Measurements from ENCODE around the gene TLX2.

Gene TLX2

DNA sequence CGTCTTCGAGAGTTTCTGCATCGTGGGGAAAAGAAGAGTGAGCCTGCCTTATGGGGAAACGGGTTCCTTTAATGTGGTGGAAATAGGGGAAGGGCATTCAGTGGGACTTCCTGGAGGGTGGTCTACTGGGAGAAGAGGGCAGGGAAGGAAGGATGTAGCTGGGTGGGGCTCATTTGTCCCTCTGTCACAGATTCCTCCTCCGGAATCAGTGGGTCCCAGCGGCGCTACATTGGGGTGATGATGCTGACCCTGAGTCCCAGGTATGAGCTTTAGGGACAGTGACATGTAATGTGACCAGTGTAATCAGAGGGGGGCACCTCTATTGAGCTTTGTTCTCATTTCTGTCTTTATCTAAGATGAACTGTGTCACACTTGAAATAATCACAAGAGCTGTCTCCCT, 17.4 kb downstream of the TLX2 start:
- Histone ChIP-seq H3K9ac (peak overlapping the region; percentile 88 to 99 (median 97)), H3K9me3 (replicated peaks in 1 of 11) (0 out of 22 replicates have a peak, but pooled peaks cover 0 to 6% (median 0%) of the 10 kb centered on the region in 11 experiments), H3K36me3 (peaks cover 34 to 44% (median 39%) of the 10 kb centered on the region in 11 experiments), H3K4me1 (peaks cover 26 to 45% (median 42%) of the 10 kb centered on the region in 10 experiments), H3K27ac (peak overlapping the region in 10 of 11 experiments; percentile 29 to 99 (median 97); a peak in 18 of 22 replicates), H3K4me2 (peak overlapping the region; percentile 90 to 99 (median 97)), H3K27me3 (no peaks in the 10 kb centered on the region), H3K4me3 (peak overlapping the region; percentile 81 to 94 (median 86)), H4K20me1 (peaks cover 0 to 27% (median 16%) of the 10 kb centered on the region in 11 experiments; a peak in 10 of 22 replicates)
- no peak for TF ChIP-seq Cebpa-rat (IDR thresholded peaks at IDR 0.05)

DNA sequence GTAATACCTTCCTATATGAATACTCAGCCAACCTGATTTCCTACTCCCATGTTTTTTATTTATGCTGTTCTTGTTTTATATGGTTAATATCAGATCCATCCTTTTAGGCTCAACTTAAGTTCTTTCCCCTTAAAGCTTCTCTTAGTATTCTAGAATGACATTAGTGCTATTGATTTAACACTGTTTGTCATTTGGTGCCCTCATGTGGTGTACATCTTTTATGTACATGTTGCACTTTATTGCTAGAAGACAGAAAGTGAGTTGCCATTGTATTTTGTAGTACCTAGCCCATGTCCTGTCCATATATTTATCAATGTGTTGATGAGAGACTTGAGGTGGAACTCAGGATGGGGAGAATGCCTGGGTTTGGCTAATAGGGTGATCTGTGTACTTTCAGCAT, 18.0 kb downstream of the TLX2 start:
- TF ChIP-seq Cebpa-rat (IDR thresholded peaks at IDR 0.05) = no peak
- H4K20me1 ChIP-seq = peaks cover 0 to 21% (median 16%) of the 10 kb centered on the region in 11 experiments; a peak in 9 of 22 replicates
- H3K9me3 ChIP-seq (replicated peaks in 1 of 11) = 0 out of 22 replicates have a peak, but pooled peaks cover 0 to under 1% (median 0%) of the 10 kb centered on the region in 11 experiments
- peaks cover 26 to 39% (median 37%) of the 10 kb centered on the region in 10 experiments for H3K4me1 ChIP-seq
- no peaks in the 10 kb centered on the region for H3K27me3 ChIP-seq
- H3K4me3 ChIP-seq = peak overlapping the region in 8 of 10 experiments; percentile 81 to 94 (median 88); a peak in 17 of 20 replicates
- H3K36me3 ChIP-seq = peaks cover 28 to 39% (median 34%) of the 10 kb centered on the region in 11 experiments
- H3K4me2 ChIP-seq = peak overlapping the region; percentile 90 to 99 (median 97)
- H3K9ac ChIP-seq = peak overlapping the region in 10 of 11 experiments; percentile 88 to 99 (median 96); a peak in 15 of 22 replicates
- peak overlapping the region in 6 of 11 experiments; percentile 29 to 99 (median 96); a peak in 11 of 22 replicates for H3K27ac ChIP-seq

GRCh38 chr2:74533464-74533863, 19.2 kb downstream of the TLX2 start:
- Histone ChIP-seq H3K27me3 (no peaks in the 10 kb centered on the region), H3K27ac (no peak overlapping the region), H3K9me3 (replicated peaks in 1 of 11) (no peaks in the 10 kb centered on the region), H3K4me1 (peaks cover 17 to 27% (median 24%) of the 10 kb centered on the region in 10 experiments), H4K20me1 (peaks cover 0 to 13% (median 4%) of the 10 kb centered on the region in 11 experiments; a peak in 8 of 22 replicates), H3K36me3 (peaks cover 16 to 26% (median 22%) of the 10 kb centered on the region in 11 experiments), H3K4me3 (no peak overlapping the region), H3K4me2 (no peak overlapping the region), H3K9ac (no peak overlapping the region)
- no peak for TF ChIP-seq Cebpa-rat (IDR thresholded peaks at IDR 0.05)

DNA sequence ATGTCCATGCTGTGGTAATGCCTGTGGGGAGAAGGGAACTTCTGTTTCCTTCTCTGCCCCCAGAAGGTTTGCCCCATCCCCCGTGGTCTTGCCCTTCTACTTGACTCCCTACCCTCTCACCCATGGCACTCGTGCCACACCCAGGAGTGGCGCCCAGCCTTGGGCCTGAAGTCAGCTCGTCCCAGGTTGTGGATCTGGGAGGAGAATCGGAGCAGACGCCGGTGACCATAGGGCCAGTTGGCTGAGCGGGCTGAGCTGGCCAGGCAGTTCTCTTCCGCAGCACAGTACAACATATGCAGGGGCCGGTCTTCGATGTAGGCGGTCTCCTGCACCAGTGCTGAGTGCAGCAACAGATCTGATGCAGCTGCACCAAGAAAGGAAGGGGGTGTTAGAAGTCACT, 20.2 kb downstream of the TLX2 start:
- Histone ChIP-seq H3K9ac (no peak overlapping the region), H4K20me1 (peaks cover 0 to 5% (median 0%) of the 10 kb centered on the region in 11 experiments; a peak in 3 of 22 replicates), H3K4me2 (no peak overlapping the region), H3K4me1 (peaks cover 22 to 32% (median 29%) of the 10 kb centered on the region in 10 experiments), H3K27me3 (no peaks in the 10 kb centered on the region), H3K27ac (no peak overlapping the region), H3K4me3 (no peak overlapping the region), H3K36me3 (peaks cover 15 to 25% (median 21%) of the 10 kb centered on the region in 11 experiments), H3K9me3 (replicated peaks in 1 of 11) (no peaks in the 10 kb centered on the region)
- no peak for TF ChIP-seq Cebpa-rat (IDR thresholded peaks at IDR 0.05)

DNA sequence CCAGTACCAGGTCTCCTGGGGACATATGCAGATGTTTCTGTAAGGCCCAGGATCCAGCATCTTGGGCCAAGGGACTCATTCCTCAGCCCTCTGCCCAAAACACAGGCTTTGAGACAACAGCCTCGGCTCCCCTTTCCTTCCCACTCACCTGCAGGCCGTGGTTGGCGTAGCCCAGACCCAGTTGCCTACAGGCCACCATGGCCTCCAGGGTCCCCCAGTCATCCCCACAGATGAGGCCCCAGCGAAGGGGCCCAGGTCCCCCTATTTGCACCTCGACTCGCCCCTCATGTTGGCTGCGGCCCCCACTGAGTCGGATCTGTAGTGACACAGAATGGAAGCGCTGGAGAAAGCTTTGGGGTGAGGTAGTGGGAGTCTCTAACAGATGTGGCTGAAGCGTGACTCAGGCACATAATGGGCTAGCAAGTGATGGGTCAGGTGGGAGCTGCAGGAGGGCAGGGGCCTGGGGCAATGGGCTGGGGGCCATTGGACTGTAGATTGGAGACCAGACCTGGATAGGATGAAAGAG, 21.3 kb downstream of the TLX2 start:
- Histone ChIP-seq H3K9ac (no peak overlapping the region), H3K27me3 (no peaks in the 10 kb centered on the region), H3K4me2 (no peak overlapping the region), H3K4me1 (peaks cover 26 to 35% (median 31%) of the 10 kb centered on the region in 10 experiments), H4K20me1 (peaks cover 0 to 5% (median 0%) of the 10 kb centered on the region in 11 experiments; a peak in 3 of 22 replicates), H3K36me3 (peaks cover 15 to 25% (median 21%) of the 10 kb centered on the region in 11 experiments), H3K27ac (no peak overlapping the region), H3K4me3 (no peak overlapping the region), H3K9me3 (replicated peaks in 1 of 11) (no peaks in the 10 kb centered on the region)
- TF ChIP-seq Cebpa-rat (IDR thresholded peaks at IDR 0.05) = no peak

DNA sequence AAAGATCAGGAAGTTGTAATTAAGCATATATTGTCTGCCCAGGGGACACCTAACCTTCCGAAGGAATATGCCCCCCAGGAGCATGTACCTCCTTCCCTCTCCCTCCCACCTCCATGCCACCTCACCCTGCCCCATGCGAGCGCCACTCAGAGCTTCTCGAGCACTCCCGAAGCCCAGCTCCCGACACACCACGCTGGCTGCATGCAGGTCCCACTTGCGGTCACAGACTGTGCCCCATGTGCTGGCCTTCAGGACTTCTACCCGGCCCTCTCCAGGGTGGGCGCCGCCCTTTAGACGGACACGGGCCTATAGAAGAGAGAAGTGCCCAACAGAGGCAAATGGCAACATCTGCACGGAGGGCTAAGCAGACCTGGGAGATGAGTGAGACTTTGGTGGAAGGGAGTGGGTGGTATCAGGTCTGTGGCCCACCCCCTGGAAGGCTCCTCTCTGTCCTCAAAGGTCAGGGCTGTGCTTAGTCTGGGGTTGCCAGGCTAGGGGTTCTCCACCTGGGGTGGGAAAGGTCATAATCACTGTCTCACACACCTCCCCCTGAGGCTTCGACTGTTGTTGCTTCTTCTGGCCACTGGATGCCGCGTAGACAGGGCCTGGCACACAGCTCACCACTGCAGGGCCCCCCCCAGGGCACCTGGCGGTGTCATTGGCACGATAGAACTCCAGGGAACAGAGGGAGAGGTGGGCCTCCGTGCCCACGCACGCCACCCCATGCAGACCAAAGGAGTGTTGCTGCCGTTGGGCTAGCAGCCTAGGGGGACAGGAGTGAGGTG, 22.1 kb downstream of the TLX2 start:
- H3K27ac ChIP-seq = no peak overlapping the region
- H3K9me3 ChIP-seq (replicated peaks in 1 of 11) = no peaks in the 10 kb centered on the region
- no peaks in the 10 kb centered on the region for H3K27me3 ChIP-seq
- no peak for TF ChIP-seq Cebpa-rat (IDR thresholded peaks at IDR 0.05)
- peaks cover 0 to 5% (median 0%) of the 10 kb centered on the region in 11 experiments; a peak in 3 of 22 replicates for H4K20me1 ChIP-seq
- peaks cover 15 to 25% (median 21%) of the 10 kb centered on the region in 11 experiments for H3K36me3 ChIP-seq
- no peak overlapping the region for H3K4me2 ChIP-seq
- peaks cover 20 to 26% (median 22%) of the 10 kb centered on the region in 10 experiments for H3K4me1 ChIP-seq
- no peak overlapping the region for H3K4me3 ChIP-seq
- H3K9ac ChIP-seq = no peak overlapping the region

- peaks cover 12 to 19% (median 15%) of the 10 kb centered on the region in 10 experiments; a peak in 19 of 20 replicates for H3K4me1 ChIP-seq
- no peak for TF ChIP-seq Cebpa-rat (IDR thresholded peaks at IDR 0.05)
These were observed 22.9 kb downstream of the TLX2 start for GRCh38 chr2:74537140-74537539.

DNA sequence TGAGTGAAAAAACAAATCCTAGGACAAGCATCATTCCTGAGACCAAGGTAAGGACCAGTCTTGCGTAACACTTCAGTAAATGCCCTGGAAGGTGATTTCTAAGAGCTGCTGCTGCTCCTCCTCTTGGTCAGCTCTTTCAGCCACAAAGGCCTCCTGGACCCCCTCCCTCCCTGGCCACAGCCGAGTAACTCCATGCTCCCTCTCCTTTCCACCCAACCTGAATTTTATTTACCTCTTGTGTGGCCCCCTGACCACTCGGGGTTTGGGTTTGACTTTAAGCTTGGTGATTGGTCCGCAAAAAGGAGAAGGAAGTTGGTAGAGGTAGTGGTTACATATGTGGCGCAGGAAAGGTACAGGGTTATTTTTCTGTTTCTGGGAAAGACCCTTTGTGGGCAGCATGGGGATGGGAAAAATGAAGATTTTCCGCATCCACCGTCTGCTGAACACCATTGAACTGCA, 24.7 kb downstream of the TLX2 start:
- Histone ChIP-seq H3K9ac (no peak overlapping the region), H3K9me3 (replicated peaks in 1 of 11) (no peaks in the 10 kb centered on the region), H3K27ac (no peak overlapping the region), H3K4me3 (no peak overlapping the region), H3K36me3 (peaks cover 0 to 7% (median 4%) of the 10 kb centered on the region in 11 experiments; a peak in 16 of 22 replicates), H3K4me1 (peaks cover 8 to 14% (median 10%) of the 10 kb centered on the region in 10 experiments; a peak in 19 of 20 replicates), H3K27me3 (no peaks in the 10 kb centered on the region), H4K20me1 (no peaks in the 10 kb centered on the region), H3K4me2 (peak overlapping the region; percentile 44 to 82 (median 63))
- TF ChIP-seq Cebpa-rat (IDR thresholded peaks at IDR 0.05) = peak in 4 of 11 experiments; percentile 19 to 77 (median 38); a peak in 3 of 22 replicates

More at GRCh38 chr2:74537140-74537539, 22.9 kb downstream of the TLX2 start:
- Histone ChIP-seq H3K9ac (no peak overlapping the region), H3K4me3 (no peak overlapping the region), H3K36me3 (peaks cover 15 to 24% (median 21%) of the 10 kb centered on the region in 11 experiments), H3K4me2 (no peak overlapping the region), H3K27ac (no peak overlapping the region), H3K9me3 (replicated peaks in 1 of 11) (no peaks in the 10 kb centered on the region), H3K27me3 (no peaks in the 10 kb centered on the region), H4K20me1 (peaks cover 0 to 5% (median 0%) of the 10 kb centered on the region in 11 experiments; a peak in 1 of 22 replicates)
